GM12891 (cell line): Measurements from ENCODE around the gene TBC1D8.

Experiments
- PAX5 ChIP-seq: IDR thresholded peaks from 2 replicates; pipeline ENCODE4 v1.6.1; 2011; ENCODE audit warnings: low read length, moderate library complexity, mild to moderate bottlenecking; ENCODE audit not compliant: insufficient read depth, severe bottlenecking
- POLR2A ChIP-seq: IDR thresholded peaks from 2 replicates; pipeline ENCODE4 v1.6.1; 2011; ENCODE audit warnings: low read depth, low read length, control low read depth
- POLR2AphosphoS5 ChIP-seq: IDR thresholded peaks from 2 replicates; pipeline ENCODE4 v1.6.1; 2011; ENCODE audit warnings: low read depth, low read length, control low read depth
- POU2F2 ChIP-seq: IDR thresholded peaks from 2 replicates; pipeline ENCODE4 v1.6.1; 2011; ENCODE audit warnings: low read depth, mild to moderate bottlenecking, control low read depth, low read length, moderate library complexity
- SPI1 ChIP-seq: IDR thresholded peaks from 2 replicates; pipeline ENCODE4 v1.6.1; 2011; ENCODE audit warnings: low read depth, low read length, control low read depth
- TAF1 ChIP-seq: IDR thresholded peaks from 2 replicates; pipeline ENCODE4 v1.6.1; 2011; ENCODE audit warnings: low read depth, low read length, control low read depth

GRCh38 chr2:100991404-100991773 lies 159.8 kb downstream of the TBC1D8 start:
- TF ChIP-seq TAF1: no peak
- TF ChIP-seq SPI1: no peak
- no peak for TF ChIP-seq POLR2A
- no peak for TF ChIP-seq POLR2AphosphoS5
- no peak for TF ChIP-seq PAX5
- TF ChIP-seq POU2F2: no peak
